OCI-LY7 (cell line): ENCODE data around the gene USP32.

Experiments used
- EZH2phosphoT487 ChIP-seq: fragments of 200-600 bp; sonication (generic); IDR thresholded peaks from 2 replicates; pipeline ENCODE4 v1.6.1; 2018; ENCODE audit warnings: low read depth, borderline replicate concordance, mild to moderate bottlenecking, mixed run types, antibody characterized with exemption, low read length, moderate library complexity, mixed read lengths
- TF ChIP-seq, protein P1 (sequence below): fragments of 200-600 bp; sonication (generic); conservative IDR thresholded peaks from 2 replicates; pipeline ENCODE4 v1.5.1; 2014; ENCODE audit warnings: mild to moderate bottlenecking, antibody characterized with exemption, low read length, moderate library complexity, mixed read lengths

DNA sequence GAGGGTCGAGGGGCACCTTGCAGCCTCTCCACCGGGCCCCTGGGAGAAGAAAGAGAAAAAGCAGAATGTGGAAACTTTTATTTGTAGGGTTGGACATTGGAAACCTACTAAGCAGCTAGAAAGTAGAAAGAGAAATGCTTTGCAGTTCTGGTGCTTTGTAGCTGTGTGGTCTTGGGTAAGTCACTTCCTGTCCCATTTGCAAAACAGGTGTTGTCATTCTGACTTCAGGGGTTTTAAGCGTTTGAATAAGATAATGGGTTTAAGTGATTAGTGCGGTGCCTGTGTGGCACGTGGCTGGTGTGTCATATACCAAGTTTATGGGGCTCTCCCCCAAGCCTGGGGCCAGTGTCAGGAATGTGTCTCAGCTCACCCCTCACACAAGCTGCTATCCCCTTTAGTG lies 240.6 kb downstream of the USP32 start:
- TF ChIP-seq, protein P1, sequence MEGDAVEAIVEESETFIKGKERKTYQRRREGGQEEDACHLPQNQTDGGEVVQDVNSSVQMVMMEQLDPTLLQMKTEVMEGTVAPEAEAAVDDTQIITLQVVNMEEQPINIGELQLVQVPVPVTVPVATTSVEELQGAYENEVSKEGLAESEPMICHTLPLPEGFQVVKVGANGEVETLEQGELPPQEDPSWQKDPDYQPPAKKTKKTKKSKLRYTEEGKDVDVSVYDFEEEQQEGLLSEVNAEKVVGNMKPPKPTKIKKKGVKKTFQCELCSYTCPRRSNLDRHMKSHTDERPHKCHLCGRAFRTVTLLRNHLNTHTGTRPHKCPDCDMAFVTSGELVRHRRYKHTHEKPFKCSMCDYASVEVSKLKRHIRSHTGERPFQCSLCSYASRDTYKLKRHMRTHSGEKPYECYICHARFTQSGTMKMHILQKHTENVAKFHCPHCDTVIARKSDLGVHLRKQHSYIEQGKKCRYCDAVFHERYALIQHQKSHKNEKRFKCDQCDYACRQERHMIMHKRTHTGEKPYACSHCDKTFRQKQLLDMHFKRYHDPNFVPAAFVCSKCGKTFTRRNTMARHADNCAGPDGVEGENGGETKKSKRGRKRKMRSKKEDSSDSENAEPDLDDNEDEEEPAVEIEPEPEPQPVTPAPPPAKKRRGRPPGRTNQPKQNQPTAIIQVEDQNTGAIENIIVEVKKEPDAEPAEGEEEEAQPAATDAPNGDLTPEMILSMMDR = no peak
- no peak for TF ChIP-seq EZH2phosphoT487
